GM19463 (cell line): Measurements from ENCODE around the gene RCHY1.

Experiments used
- ATAC-seq: cut with Tn5 transposase; IDR thresholded peaks from one replicate; pipeline ENCODE4 v1.9.1; 2021; ENCODE audit warnings: mild to moderate bottlenecking, moderate library complexity; ENCODE audit not compliant: unreplicated experiment

Gene RCHY1

DNA sequence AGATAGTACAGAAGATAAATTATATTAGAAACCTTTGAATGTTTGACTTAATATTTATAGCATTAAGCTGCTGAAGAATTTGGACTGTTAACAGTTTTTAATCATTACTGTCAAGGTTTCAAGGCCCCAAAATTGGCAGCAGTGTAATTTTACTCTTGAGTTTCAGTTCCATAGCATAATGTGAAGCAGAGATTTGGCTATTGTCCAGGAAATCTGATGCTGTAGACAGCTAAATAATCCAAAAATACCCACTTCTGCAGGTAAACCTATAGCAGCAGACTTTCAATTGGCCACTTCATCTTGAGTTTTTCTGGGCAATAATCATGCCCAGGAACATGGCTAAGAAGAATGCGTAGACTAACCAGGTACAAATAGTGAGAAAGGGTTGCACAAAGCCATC is 85.0 kb downstream of the RCHY1 start:
- no peak for ATAC-seq
